ENCODE results near the gene SLC18A3.

Gene SLC18A3

GRCh38 chr10:49596836-49597235 lies 13.3 kb upstream of the SLC18A3 start:
- DNase-seq: no peak

GRCh38 chr10:49597426-49598163 lies 12.5 kb upstream of the SLC18A3 start:
- no peak for DNase-seq

GRCh38 chr10:49598164-49598856 lies 11.8 kb upstream of the SLC18A3 start:
- DNase-seq: no peak

- no peak for DNase-seq
These were observed 11.1 kb upstream of the SLC18A3 start for GRCh38 chr10:49598986-49599385.

- DNase-seq: no peak
These were observed 10.6 kb upstream of the SLC18A3 start for GRCh38 chr10:49599546-49599945.

GRCh38 chr10:49600046-49600445 lies 10.1 kb upstream of the SLC18A3 start:
- DNase-seq: no peak

GRCh38 chr10:49600781-49601400 lies 9.2 kb upstream of the SLC18A3 start:
- no peak for DNase-seq

- peak in 1 of 2 donors; percentile 6 for DNase-seq
These were observed 8.3 kb upstream of the SLC18A3 start for GRCh38 chr10:49601857-49602256.

- peak in 1 of 2 donors; percentile 4 for DNase-seq
These were observed 7.6 kb upstream of the SLC18A3 start for GRCh38 chr10:49602380-49603023.

- peak in 1 of 2 donors; percentile 11 for DNase-seq
These were observed 4.7 kb upstream of the SLC18A3 start for GRCh38 chr10:49605216-49605938.

GRCh38 chr10:49605939-49606509 lies 4.1 kb upstream of the SLC18A3 start:
- no peak for DNase-seq

- DNase-seq: peak; percentile 64 to 78
These were observed 3.1 kb upstream of the SLC18A3 start for GRCh38 chr10:49606981-49607535.

- DNase-seq: no peak
These were observed 1.7 kb upstream of the SLC18A3 start for GRCh38 chr10:49608166-49609005.

- DNase-seq: no peak
These were observed 1.2 kb upstream of the SLC18A3 start for GRCh38 chr10:49609006-49609282.

- DNase-seq: no peak
These were observed 612 bp upstream of the SLC18A3 start for GRCh38 chr10:49609283-49610113.

- DNase-seq: no peak
These were observed 502 bp downstream of the SLC18A3 start for GRCh38 chr10:49610458-49611165.

GRCh38 chr10:49611166-49611815 lies 1.2 kb downstream of the SLC18A3 start:
- DNase-seq: no peak

- DNase-seq: no peak
These were observed 1.9 kb downstream of the SLC18A3 start for GRCh38 chr10:49611816-49612512.
